Spinal cord (tissue), 10 donors: ENCODE measurements around the gene OMA1. TPM values are rescaled to one million over a fixed set of nuclear protein-coding genes. Genes with fewer than 3 reads are reported as not detected.
A peak's percentile ranks its signal among the peaks of the same experiment; 100 is the strongest.
"Not testable (repeated sequence)": the region's sequence is repeated elsewhere in the genome, so short reads cannot be mapped to it uniquely, and the experiment has no call there.

Experiments used
- DNase-seq, 6 donors: peaks; one replicate each; pipeline versions ENCODE4 v3.0.0 to v3.0.0-alpha.2; 2013 to 2015; ENCODE audit warnings: low spot score in 6 of 6, low read depth in 4 of 6
- H3K27ac ChIP-seq: one replicate; pipeline ENCODE4 v1.5.1; 2013; ENCODE audit warnings: low read depth, low read length, control low read depth
- H3K27me3 ChIP-seq: one replicate; pipeline ENCODE4 v1.6.1; 2013; ENCODE audit warnings: low read length; ENCODE audit not compliant: control insufficient read depth, insufficient read depth
- H3K36me3 ChIP-seq: one replicate; pipeline ENCODE4 v1.6.1; 2013; ENCODE audit warnings: low read length; ENCODE audit not compliant: control insufficient read depth, insufficient read depth
- H3K4me1 ChIP-seq: one replicate; pipeline ENCODE4 v1.6.1; 2013; ENCODE audit warnings: low read length; ENCODE audit not compliant: control insufficient read depth, insufficient read depth
- H3K4me3 ChIP-seq: one replicate; pipeline ENCODE4 v1.5.1; 2013; ENCODE audit warnings: low read depth, low read length, control low read depth
- H3K9me3 ChIP-seq: one replicate; pipeline ENCODE4 v1.6.1; 2013; ENCODE audit warnings: low read length; ENCODE audit not compliant: control insufficient read depth, insufficient read depth
- WGBS: methylation state at CpG from one replicate; pipeline ENCODE4 v1.1.5; 2013; ENCODE audit warnings: missing lambda C conversion rate; ENCODE audit not compliant: insufficient coverage; 5-methylcytosine and 5-hydroxymethylcytosine counted together
- polyA plus RNA-seq, 2 donors: library from polyadenylated mRNA; unstranded; fragments of 120-200 nt; gene quantifications; one replicate each; pipeline ENCODE4 v1.2.1, GENCODE V29; 2013; ENCODE audit not compliant: insufficient read length in 2 of 2
- total RNA-seq, 2 donors: library from RNA; depleted of rRNA in 1 of 2; stranded (reverse); fragments of 120-200 nt in 1 of 2; fragments of >200 nt in 1 of 2; gene quantifications; one replicate each; pipeline versions ENCODE4 v1.2.3 to v1.2.4, GENCODE V29; 2013 to 2014
- donor health status: healthy.

The OMA1 gene
- total and polyA plus RNA-seq, 4 donors = 11.3 to 48.0 (median 21.7) TPM

DNA sequence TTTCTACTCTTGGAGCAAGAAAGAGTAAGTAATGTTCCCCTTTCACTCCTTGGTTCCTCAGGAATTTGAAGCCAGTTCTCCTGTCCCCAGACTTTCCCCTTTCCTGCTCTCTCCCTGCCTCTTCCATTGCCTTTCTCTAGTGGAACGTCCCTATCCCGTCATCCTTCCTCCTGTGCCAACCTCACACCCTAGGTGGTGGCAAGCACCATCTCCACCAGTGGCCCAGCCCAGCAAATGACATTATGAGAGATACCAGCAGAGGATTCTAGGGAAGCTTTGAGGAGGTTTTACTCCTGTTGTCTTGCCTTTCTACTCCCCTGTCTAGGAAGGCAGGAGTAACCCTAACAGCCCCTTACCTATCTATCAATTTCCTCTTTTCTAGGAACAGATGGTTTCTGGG is 38.6 kb upstream of the OMA1 start:
- Histone ChIP-seq H3K27ac (no peak overlapping the region), H3K4me3 (no peak overlapping the region), H3K9me3 (no peaks in the 10 kb centered on the region), H3K36me3 (no peaks in the 10 kb centered on the region), H3K27me3 (peaks cover 2% of the 10 kb centered on the region), H3K4me1 (no peaks in the 10 kb centered on the region)
- 80% methylated on average over 1 of the region's 2 CpGs for WGBS
- no peak for DNase-seq

DNA sequence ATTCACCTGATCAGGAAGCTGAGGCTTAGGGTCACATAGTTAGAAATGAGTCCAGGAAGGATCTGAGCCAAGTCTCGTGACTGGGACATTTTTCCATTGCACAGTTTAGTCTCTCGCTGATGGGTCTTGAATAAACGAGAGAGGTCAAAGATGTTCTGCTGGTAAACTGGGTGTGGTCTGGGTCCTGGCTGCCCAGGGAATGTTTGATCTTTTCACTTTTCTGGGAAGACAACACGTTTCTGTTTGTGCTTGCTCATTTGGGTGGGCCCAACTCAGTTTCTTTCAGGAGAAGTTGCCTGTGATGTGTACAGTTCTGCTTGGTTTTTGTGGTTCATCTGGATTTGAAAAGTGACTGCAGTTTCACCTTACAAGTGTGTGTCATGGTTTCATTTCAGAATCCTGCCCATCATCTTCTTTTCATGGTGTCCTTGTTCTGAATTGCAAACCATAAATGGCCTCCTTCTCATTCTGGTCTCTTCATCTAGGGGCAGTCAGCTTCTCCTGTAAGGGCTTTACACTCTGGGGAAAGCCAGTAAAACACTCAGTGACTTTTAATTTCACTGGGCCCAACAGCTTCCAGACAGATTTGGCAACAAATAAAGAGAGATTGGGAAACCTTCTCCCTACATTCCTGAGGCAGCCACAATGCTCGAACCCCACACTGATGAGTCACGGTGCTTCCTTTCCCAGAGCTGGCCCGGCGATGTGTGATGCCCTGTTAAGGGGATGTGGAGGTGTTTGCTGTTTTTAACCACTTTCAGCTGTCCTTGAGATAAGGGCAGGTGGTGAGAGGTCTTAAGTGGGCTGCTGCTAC is 37.8 kb upstream of the OMA1 start:
- DNase-seq = no peak
- Histone ChIP-seq H3K9me3 (no peaks in the 10 kb centered on the region), H3K4me3 (no peak overlapping the region), H3K27ac (no peak overlapping the region), H3K27me3 (peaks cover 2% of the 10 kb centered on the region), H3K36me3 (no peaks in the 10 kb centered on the region), H3K4me1 (no peaks in the 10 kb centered on the region)
- WGBS = 83% methylated on average over 7 of the region's 8 CpGs

DNA sequence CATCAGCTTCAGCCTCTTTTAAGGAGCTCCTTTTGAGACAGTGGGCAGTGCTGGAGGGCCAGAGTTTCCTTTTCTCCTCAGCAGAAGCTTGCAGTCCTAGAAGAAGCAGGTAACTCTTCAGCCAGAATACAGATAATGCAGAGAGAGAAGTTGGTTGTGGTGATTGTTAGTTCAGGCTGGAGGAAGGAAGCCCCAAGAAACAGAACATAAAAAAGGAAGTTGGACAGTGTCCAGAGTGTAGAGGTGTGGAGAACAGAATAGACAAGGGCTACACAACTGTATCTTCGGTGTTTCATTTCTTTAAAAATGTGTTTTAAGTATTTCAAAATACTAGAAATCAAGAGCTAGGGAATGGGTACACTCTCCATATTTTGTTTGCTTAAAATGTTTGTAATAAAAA is 37.0 kb upstream of the OMA1 start:
- H3K9me3 ChIP-seq = no peaks in the 10 kb centered on the region
- H3K36me3 ChIP-seq = no peaks in the 10 kb centered on the region
- peaks cover 2% of the 10 kb centered on the region for H3K27me3 ChIP-seq
- no peak overlapping the region for H3K27ac ChIP-seq
- H3K4me1 ChIP-seq = no peaks in the 10 kb centered on the region
- DNase-seq = no peak
- H3K4me3 ChIP-seq = no peak overlapping the region
- WGBS = no CpG with 5 or more reads among the region's 1 CpG

DNA sequence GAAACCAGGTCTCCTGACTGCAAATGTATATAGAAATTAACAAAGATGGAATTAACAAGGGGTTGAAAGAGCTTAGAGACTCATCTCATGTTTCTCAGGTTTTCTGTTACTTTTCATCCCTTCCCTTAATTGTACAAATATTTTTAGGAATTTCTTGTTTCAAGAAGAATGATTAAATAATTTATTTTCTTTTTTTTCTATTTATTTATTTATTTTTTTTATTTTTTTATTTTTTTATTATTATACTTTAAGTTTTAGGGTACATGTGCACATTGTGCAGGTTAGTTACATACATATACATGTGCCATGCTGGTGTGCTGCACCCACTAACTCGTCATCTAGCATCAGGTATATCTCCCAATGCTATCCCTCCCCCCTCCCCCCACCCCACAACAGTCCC is 35.6 kb upstream of the OMA1 start:
- H3K27ac ChIP-seq, H3K36me3 ChIP-seq, H3K4me3 ChIP-seq, H3K9me3 ChIP-seq, H3K4me1 ChIP-seq, DNase-seq, H3K27me3 ChIP-seq: not testable (repeated sequence)
- WGBS = no CpG with 5 or more reads among the region's 1 CpG

DNA sequence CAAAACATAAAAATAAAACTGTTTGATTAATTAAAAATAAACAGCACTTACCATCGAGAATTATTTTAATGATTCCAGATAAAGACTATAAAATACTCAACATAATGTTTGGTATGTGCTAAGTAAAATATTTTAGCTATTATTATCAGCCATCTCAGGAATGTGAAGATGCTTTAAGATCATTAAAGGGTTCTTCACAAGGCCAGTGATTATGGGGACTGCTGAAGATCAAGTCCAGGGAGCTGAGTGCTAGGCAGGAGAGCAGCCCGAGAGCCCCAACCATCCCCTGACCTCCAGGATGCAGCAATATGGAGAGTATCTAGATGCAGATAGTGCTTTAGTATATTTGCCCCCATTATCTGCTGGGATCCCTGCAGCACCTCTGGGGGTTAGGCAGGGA is 35.1 kb upstream of the OMA1 start:
- DNase-seq = no peak
- no CpG with 5 or more reads among the region's 2 CpGs for WGBS
- H3K36me3 ChIP-seq = no peaks in the 10 kb centered on the region
- peaks cover 11% of the 10 kb centered on the region for H3K27me3 ChIP-seq
- H3K4me3 ChIP-seq = no peak overlapping the region
- no peak overlapping the region for H3K27ac ChIP-seq
- H3K4me1 ChIP-seq = peaks cover 7% of the 10 kb centered on the region
- no peaks in the 10 kb centered on the region for H3K9me3 ChIP-seq

DNA sequence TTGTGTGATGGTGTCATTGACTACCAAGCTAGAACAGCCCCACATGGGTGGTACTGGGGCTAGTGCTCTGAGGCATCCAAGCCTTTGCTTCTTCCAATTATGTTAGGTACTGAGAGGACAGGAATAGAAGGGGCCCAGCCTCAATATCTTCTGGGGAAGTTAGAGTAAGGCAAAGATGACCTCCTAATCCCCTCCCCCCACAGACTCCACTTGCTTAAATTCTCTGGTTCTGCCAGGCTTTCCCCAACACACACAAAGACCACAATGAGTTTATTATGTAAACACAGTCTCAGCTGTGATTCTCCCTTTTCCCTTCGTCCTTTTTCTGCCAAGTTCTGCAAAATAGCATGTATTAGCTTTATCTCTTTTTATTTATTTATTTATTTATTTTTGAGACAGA is 33.7 kb upstream of the OMA1 start:
- no CpG with 5 or more reads among the region's 1 CpG for WGBS
- H3K4me3 ChIP-seq = no peak overlapping the region
- H3K27ac ChIP-seq = no peak overlapping the region
- H3K27me3 ChIP-seq = peaks cover 22% of the 10 kb centered on the region
- H3K4me1 ChIP-seq = peaks cover 15% of the 10 kb centered on the region
- H3K36me3 ChIP-seq = no peaks in the 10 kb centered on the region
- no peaks in the 10 kb centered on the region for H3K9me3 ChIP-seq
- DNase-seq = peak in 2 of 6 donors; percentile 28 to 44

DNA sequence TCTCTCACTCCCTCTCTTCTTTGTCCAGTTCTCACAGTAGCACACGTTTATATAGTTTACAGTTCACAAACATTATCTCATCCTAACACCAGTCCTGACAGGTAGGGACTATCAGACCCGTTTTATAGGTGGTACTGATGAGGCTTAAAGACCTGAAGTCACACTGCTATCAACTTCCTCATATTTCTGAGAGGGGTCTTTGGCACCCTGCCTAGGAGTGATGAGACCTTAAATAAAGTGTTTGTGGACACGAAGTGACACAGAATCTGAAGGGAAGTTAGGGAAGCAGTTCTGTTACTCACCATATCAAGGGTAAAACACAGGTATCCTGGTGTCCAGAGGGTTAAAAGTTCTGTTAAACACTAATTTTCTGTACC is 31.1 kb upstream of the OMA1 start:
- H3K9me3 ChIP-seq = no peaks in the 10 kb centered on the region
- peaks cover 15% of the 10 kb centered on the region for H3K4me1 ChIP-seq
- WGBS = 0% methylated on average over 1 of the region's 3 CpGs
- no peaks in the 10 kb centered on the region for H3K36me3 ChIP-seq
- DNase-seq = peak in 1 of 6 donors; percentile 7
- no peak overlapping the region for H3K4me3 ChIP-seq
- H3K27me3 ChIP-seq = peaks cover 42% of the 10 kb centered on the region
- no peak overlapping the region for H3K27ac ChIP-seq

DNA sequence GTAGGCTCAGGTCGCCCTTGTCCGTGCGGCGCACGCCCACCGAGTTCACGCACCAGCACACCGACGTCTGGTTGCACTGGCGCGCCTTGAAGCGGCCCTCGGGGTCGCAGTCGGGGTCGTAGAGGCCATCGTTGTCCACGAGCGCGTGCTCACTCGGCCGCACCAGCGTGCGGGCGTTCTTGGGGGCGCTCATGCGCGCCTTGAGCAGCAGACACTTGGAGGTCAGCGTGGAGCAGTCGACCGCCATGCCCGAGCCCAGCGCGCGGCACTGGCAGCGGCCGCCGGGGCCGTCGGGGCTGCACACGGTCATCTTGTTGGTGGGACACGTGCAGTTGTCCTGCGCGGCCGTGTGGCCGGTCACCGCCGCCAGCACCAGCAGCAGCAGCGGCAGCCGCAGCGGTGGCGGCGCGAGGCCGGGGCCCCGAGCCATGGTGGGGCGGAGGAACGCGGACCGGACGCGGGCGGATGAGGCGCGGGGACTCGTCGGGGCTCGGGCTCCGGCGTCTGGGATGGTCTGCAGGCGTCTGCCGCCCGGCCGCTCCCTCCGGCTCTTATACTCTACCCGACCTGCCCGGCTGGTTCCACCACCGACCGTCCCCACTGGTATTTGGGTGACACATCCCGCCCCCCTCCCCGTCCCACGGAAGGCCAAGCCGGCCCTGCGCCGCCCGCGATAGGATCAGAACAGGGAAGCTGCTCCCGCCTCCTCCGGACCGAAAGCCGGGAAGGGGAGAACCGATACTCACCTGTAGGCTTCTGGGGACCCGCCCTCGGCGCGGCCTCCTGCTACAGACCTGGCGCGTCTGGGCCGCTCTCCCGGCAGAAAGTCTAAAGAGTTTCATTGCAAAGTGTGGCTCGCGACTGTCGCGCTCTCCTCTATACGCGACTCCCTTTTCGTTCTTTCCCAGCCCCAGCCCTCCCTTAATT is 30.5 kb upstream of the OMA1 start, which contains the start of gene TACSTD2:
Gene TACSTD2, minus strand, starts transcription at position 526 of the 927 bp plus-strand sequence. Its CDS starts 96 bp downstream, at position 430.
- peak in 2 of 6 donors; percentile 20 to 23 for DNase-seq
- peaks cover 42% of the 10 kb centered on the region for H3K27me3 ChIP-seq
- no peak within 1 kb of the TSS for H3K27ac ChIP-seq
- H3K9me3 ChIP-seq = no peaks in the 10 kb centered on the region
- WGBS = 5% methylated on average over 105 of the region's 107 CpGs
- H3K4me3 ChIP-seq = peak within 1 kb of the TSS; percentile 21
- peaks cover 15% of the 10 kb centered on the region for H3K4me1 ChIP-seq
- no peaks in the 10 kb centered on the region for H3K36me3 ChIP-seq

DNA sequence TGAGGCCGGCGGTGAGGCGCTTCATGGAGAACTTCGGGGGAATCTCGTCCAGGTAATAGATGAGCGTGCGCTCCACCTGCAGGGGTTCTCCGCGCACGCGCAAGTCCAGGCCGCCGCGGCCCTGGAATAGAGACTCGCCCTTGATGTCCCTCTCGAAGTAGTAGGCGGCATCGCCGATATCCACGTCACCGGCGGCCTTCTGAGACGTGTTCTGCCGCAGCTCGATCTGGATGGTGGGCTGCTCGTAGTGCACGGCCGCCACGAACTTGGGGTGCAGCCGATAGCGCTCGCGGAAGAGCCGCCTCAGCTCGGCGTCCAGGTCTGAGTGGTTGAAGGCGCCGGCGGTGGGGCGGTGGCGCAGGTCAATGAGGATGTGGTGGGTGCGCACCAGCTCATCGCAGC is 29.8 kb upstream of the OMA1 start:
- DNase-seq = peak in 2 of 6 donors; percentile 30 to 60
- 9% methylated on average over 43 of the region's 43 CpGs for WGBS
- H3K27me3 ChIP-seq = peaks cover 42% of the 10 kb centered on the region

More for the DNA sequence above, 29.8 kb upstream of the OMA1 start:
- Histone ChIP-seq H3K36me3 (no peaks in the 10 kb centered on the region), H3K4me1 (peaks cover 15% of the 10 kb centered on the region), H3K4me3 (peak overlapping the region; percentile 21), H3K9me3 (no peaks in the 10 kb centered on the region), H3K27ac (no peak overlapping the region)
